HEK293T (cell line): Measurements from ENCODE around the gene NKX2-3.

ENCODE experiments used
- BHLHE40 ChIP-seq: fragments of 450-650 bp; IDR thresholded peaks from 2 replicates; pipeline ENCODE4 v1.6.1; 2016; ENCODE audit warnings: mild to moderate bottlenecking, moderate library complexity, borderline replicate concordance
- CTBP1 ChIP-seq: fragments of 450-650 bp; IDR thresholded peaks from 2 replicates; pipeline ENCODE4 v1.6.1; 2016; ENCODE audit warnings: borderline replicate concordance
- FOXA1 ChIP-seq: fragments of 450-650 bp; IDR thresholded peaks from 2 replicates; pipeline ENCODE4 v1.6.1; 2016; ENCODE audit warnings: mild to moderate bottlenecking
- FOXK2 ChIP-seq: fragments of 450-650 bp; IDR thresholded peaks from 2 replicates; pipeline ENCODE4 v1.6.1; 2016; ENCODE audit warnings: mild to moderate bottlenecking
- FOXM1 ChIP-seq: fragments of 450-650 bp; IDR thresholded peaks from 2 replicates; pipeline ENCODE4 v1.6.1; 2017; ENCODE audit warnings: mild to moderate bottlenecking, borderline replicate concordance
- NFRKB ChIP-seq: fragments of 450-650 bp; IDR thresholded peaks from 2 replicates; pipeline ENCODE4 v1.6.1; 2016; ENCODE audit warnings: mild to moderate bottlenecking, moderate library complexity
- SP1 ChIP-seq: fragments of 450-650 bp; IDR thresholded peaks from 2 replicates; pipeline ENCODE4 v1.6.1; 2017
- SUZ12 ChIP-seq: fragments of 450-650 bp; IDR thresholded peaks from 2 replicates; pipeline ENCODE4 v1.6.1; 2016; ENCODE audit warnings: mild to moderate bottlenecking
- TARDBP ChIP-seq: fragments of 450-650 bp; IDR thresholded peaks from 2 replicates; pipeline ENCODE4 v1.6.1; 2016
- ZNF384 ChIP-seq: fragments of 450-650 bp; IDR thresholded peaks from 2 replicates; pipeline ENCODE4 v1.6.1; 2016

DNA sequence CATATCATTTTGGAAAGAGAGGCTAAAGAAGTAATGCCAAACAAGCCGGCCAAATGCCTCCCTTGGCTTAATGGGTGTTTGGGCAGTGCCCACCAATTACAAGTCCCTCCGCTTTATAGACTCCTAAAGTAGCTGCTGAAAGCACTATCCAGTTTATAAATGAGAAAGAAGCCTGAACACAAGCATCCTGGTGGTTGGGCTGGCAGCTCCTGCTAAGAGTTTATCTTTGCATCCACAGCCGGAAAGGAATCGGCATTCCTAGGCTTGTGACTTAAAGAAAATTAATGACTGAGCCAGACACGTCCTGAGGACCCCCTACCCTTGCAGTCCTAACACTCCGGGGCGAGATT is 13.1 kb upstream of the NKX2-3 start:
- TF ChIP-seq FOXM1 = no peak
- no peak for TF ChIP-seq SP1
- TF ChIP-seq TARDBP = no peak
- TF ChIP-seq NFRKB = no peak
- no peak for TF ChIP-seq FOXA1
- no peak for TF ChIP-seq FOXK2
- TF ChIP-seq CTBP1 = no peak
- TF ChIP-seq ZNF384 = no peak
- no peak for TF ChIP-seq SUZ12
- no peak for TF ChIP-seq BHLHE40
